ENCODE results near the gene MLLT10.

GRCh38 chr10:21552638-21553037, 18.6 kb downstream of the MLLT10 start:
- TF ChIP-seq ATF2 (CRISPR knock-in tag; IDR thresholded peaks at IDR 0.05; ENCODE audit: borderline replicate concordance, low read depth) (no peak), CTCF (IDR thresholded peaks at IDR 0.05) (no peak), ZBTB21 (CRISPR knock-in tag; IDR thresholded peaks at IDR 0.05; ENCODE audit: borderline replicate concordance) (no peak), ZNF532 (CRISPR knock-in tag; IDR thresholded peaks at IDR 0.05; ENCODE audit: borderline replicate concordance) (no peak), FOXP4 (CRISPR knock-in tag; IDR thresholded peaks at IDR 0.05) (no peak), ZNF671 (CRISPR knock-in tag; IDR thresholded peaks at IDR 0.05) (no peak)

Data from WTC11 (cell line).